ENCODE results near the gene MRPS7.

The MRPS7 gene

DNA sequence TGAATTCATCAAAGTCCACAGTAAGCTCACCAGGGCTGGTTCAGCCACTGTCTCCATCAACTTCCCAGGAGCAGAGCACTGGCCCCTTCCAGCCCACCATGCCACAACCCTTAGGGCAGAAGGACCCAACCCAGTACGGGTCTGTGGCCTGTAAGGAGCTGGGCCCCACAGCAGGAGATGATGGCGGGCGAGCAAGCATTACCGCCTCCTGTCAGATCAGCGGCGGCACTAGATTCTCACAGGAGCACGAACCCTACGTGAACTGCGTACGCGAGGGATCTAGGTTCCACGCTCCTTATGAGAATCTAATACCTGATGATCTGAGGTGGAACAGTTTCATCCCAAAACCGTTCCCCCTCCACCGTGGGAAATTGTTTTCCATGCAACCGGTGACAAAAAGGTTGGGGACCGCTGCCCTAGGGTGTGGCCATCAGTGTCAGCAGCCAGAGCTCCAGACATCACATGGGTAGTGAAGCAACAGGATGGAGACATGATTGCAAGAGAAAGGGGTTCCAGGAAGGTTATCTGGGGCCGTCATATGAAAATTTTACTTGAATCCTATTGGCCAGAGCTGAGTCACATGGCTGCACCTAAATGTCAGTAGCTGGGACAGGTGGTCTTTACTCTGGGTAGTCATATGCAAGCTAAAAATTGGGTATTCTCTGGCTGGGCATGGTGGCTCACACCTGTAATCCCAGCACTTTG, 40.0 kb downstream of the MRPS7 start:
- Histone ChIP-seq H4K20me1 (ENCODE audit: insufficient read depth, low read length) (no peaks in the 10 kb centered on the region), H2AFZ (ENCODE audit: low read length) (no peak overlapping the region), H3K36me3 (ENCODE audit: insufficient read depth, low read length) (no peaks in the 10 kb centered on the region), H3K79me2 (ENCODE audit: insufficient read depth, low read length) (no peaks in the 10 kb centered on the region), H3K27ac (ENCODE audit: low read depth, low read length, poor library complexity, severe bottlenecking) (no peak overlapping the region), H3K9ac (ENCODE audit: low read length) (no peak overlapping the region), H3K4me2 (ENCODE audit: low read length) (no peak overlapping the region), H3K4me1 (ENCODE audit: insufficient read depth, low read length, severe bottlenecking) (peaks cover 17% of the 10 kb centered on the region), H3K27me3 (ENCODE audit: insufficient read depth, low read length) (no peaks in the 10 kb centered on the region), H3F3A (ENCODE audit: insufficient read depth, low read length) (peaks cover 4% of the 10 kb centered on the region; the same call in 1 of the 2 replicates), H3K9me2 (ENCODE audit: low read depth, low read length) (no peaks in the 10 kb centered on the region), H3K9me3 (ENCODE audit: low read length) (no peaks in the 10 kb centered on the region), H3K4me3 (ENCODE audit: low read depth, low read length, poor library complexity, severe bottlenecking) (no peak overlapping the region)
- TF ChIP-seq EZH2 (IDR thresholded peaks at IDR 0.05; ENCODE audit: borderline replicate concordance, low read length) (no peak), CTCF (IDR thresholded peaks at IDR 0.05; ENCODE audit: low read length) (no peak)

- Histone ChIP-seq H3F3A (ENCODE audit: insufficient read depth, low read length) (no peaks in the 10 kb centered on the region), H2AFZ (ENCODE audit: low read length) (no peak overlapping the region), H3K9me2 (ENCODE audit: low read depth, low read length) (no peaks in the 10 kb centered on the region), H3K9ac (ENCODE audit: low read length) (no peak overlapping the region), H3K9me3 (ENCODE audit: low read length) (no peaks in the 10 kb centered on the region), H3K79me2 (ENCODE audit: insufficient read depth, low read length) (no peaks in the 10 kb centered on the region), H3K4me3 (ENCODE audit: low read depth, low read length, poor library complexity, severe bottlenecking) (no peak overlapping the region), H3K27me3 (ENCODE audit: insufficient read depth, low read length) (no peaks in the 10 kb centered on the region), H3K27ac (ENCODE audit: low read depth, low read length, poor library complexity, severe bottlenecking) (no peak overlapping the region), H3K36me3 (ENCODE audit: insufficient read depth, low read length) (no peaks in the 10 kb centered on the region), H4K20me1 (ENCODE audit: insufficient read depth, low read length) (no peaks in the 10 kb centered on the region), H3K4me2 (ENCODE audit: low read length) (no peak overlapping the region), H3K4me1 (ENCODE audit: insufficient read depth, low read length, severe bottlenecking) (peaks cover 13% of the 10 kb centered on the region)
- TF ChIP-seq EZH2 (IDR thresholded peaks at IDR 0.05; ENCODE audit: borderline replicate concordance, low read length) (no peak), CTCF (IDR thresholded peaks at IDR 0.05; ENCODE audit: low read length) (no peak)
Measured at GRCh38 chr17:75307957-75308731, 46.5 kb downstream of the MRPS7 start.

DNA sequence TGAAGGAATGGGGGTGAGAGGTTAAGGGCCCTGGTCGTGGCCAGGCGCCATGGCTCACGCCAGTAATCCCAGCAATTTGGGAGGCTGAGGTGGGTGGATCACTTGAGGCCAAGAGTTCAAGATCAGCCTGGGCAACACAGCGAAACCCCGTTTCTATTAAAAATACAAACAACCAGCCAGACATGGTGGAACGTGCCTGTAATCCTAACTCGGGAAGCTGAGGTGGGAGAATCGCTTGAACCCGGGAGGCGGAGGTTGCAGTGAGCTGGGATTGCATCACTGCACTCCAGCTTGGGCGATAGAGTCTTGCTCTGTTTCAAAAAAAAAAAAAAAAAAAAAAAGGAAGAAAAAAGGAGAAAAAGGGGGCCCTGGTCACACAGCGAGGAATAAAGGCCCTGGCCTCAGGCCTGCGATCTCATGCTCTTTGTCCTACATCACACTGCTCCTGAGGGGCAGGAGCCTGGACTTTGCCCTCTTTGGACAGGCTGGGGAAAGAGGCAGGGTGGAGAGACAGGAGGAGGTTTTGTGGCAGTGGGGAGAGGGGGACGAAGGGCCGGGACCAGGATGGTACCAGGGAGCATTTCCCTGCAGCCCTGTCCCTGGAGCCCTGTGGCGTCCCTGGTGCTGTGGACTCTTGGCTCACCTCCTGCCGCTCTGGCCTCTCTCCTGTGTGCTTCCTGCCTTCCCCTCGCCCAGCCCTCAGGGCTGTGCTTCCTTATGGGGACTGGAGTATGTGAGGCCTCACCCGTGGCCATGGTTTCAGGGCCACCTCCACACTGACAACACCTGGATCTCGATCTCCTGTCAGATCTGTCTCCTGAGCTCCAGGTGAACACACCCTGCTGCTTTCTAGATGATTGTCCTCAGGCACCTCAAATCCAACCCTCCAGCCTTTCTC, 47.3 kb downstream of the MRPS7 start:
- no peaks in the 10 kb centered on the region for H3K79me2 ChIP-seq (ENCODE audit: insufficient read depth, low read length)
- no peak overlapping the region for H3K9ac ChIP-seq (ENCODE audit: low read length)
- H3K9me3 ChIP-seq (ENCODE audit: low read length) = no peaks in the 10 kb centered on the region
- TF ChIP-seq EZH2 (IDR thresholded peaks at IDR 0.05; ENCODE audit: borderline replicate concordance, low read length) (no peak), CTCF (IDR thresholded peaks at IDR 0.05; ENCODE audit: low read length) (no peak)
- H3K4me3 ChIP-seq (ENCODE audit: low read depth, low read length, poor library complexity, severe bottlenecking) = no peak overlapping the region
- H3K4me1 ChIP-seq (ENCODE audit: insufficient read depth, low read length, severe bottlenecking) = peaks cover 22% of the 10 kb centered on the region
- no peaks in the 10 kb centered on the region for H3K27me3 ChIP-seq (ENCODE audit: insufficient read depth, low read length)
- H3K27ac ChIP-seq (ENCODE audit: low read depth, low read length, poor library complexity, severe bottlenecking) = no peak overlapping the region
- H3K36me3 ChIP-seq (ENCODE audit: insufficient read depth, low read length) = no peaks in the 10 kb centered on the region
- no peaks in the 10 kb centered on the region for H4K20me1 ChIP-seq (ENCODE audit: insufficient read depth, low read length)
- no peaks in the 10 kb centered on the region for H3F3A ChIP-seq (ENCODE audit: insufficient read depth, low read length)
- H2AFZ ChIP-seq (ENCODE audit: low read length) = no peak overlapping the region
- no peaks in the 10 kb centered on the region for H3K9me2 ChIP-seq (ENCODE audit: low read depth, low read length)
- H3K4me2 ChIP-seq (ENCODE audit: low read length) = no peak overlapping the region

Data from OCI-LY1 (cell line).